Breast epithelium (tissue), 4 donors: ENCODE data around the gene RPS19. TPM values are rescaled to one million over a fixed set of nuclear protein-coding genes. Genes with fewer than 3 reads are reported as not detected.

Source experiments
- DNase-seq, 2 donors: peaks; one replicate each; pipeline ENCODE4 v3.0.0-alpha.2; 2019; ENCODE audit warnings: low spot score in 2 of 2
- H3K27ac ChIP-seq, 2 donors: fragments of 200-600 bp; sonication (generic) in 1 of 2; one replicate each; pipeline ENCODE4 v1.5.1; 2016 to 2019; ENCODE audit warnings: mild to moderate bottlenecking in 1 of 2
- H3K27me3 ChIP-seq, 2 donors: fragments of 200-600 bp; sonication (generic) in 1 of 2; one replicate each; pipeline versions ENCODE4 v1.5.1 to v1.6.0; 2017 to 2019; ENCODE audit warnings: control low read depth in 1 of 2, mild to moderate bottlenecking in 1 of 2
- H3K36me3 ChIP-seq: fragments of 200-600 bp; one replicate; pipeline ENCODE4 v1.5.1; 2019
- H3K4me1 ChIP-seq, 2 donors: fragments of 200-600 bp; sonication (generic); one replicate each; pipeline ENCODE4 v1.5.1; 2016 to 2019; ENCODE audit warnings: control low read depth in 1 of 2
- H3K4me3 ChIP-seq, 3 donors: fragments of 200-600 bp; sonication (generic); 1 replicate in 2 of 3; 2 replicates in 1 of 3; pipeline ENCODE4 v1.5.1; 2016 to 2019; ENCODE audit warnings: mild to moderate bottlenecking in 3 of 3, moderate library complexity in 2 of 3
- H3K9me3 ChIP-seq, 2 donors: fragments of 200-600 bp; sonication (generic) in 1 of 2; one replicate each; pipeline ENCODE4 v1.5.1; 2016 to 2019; ENCODE audit warnings: control low read depth in 1 of 2
- POLR2A ChIP-seq: fragments of 450-650 bp; IDR thresholded peaks from one replicate; pipeline ENCODE4 v1.6.1; 2016; ENCODE audit warnings: antibody characterized with exemption, mild to moderate bottlenecking, moderate library complexity
- POLR2AphosphoS5 ChIP-seq, 3 donors: sonication (generic); formaldehyde crosslinking; IDR thresholded peaks; one replicate each; pipeline ENCODE4 v1.6.1; 2017; ENCODE audit warnings: antibody characterized with exemption in 3 of 3
- intact Hi-C: fragments of 100-400 bp; cut with DNase I; formaldehyde crosslinking; loops from one replicate; pipeline ENCODE4 v1.15.1; 2023; ENCODE audit warnings: low total_unique reads
- total RNA-seq, 3 donors: library from RNA; depleted of rRNA; stranded (reverse); fragments of >200 nt; gene quantifications; one replicate each; pipeline ENCODE4 v1.1.0, GENCODE V29; 2016
- TF ChIP-seq, protein P1 (sequence below), 3 donors: fragments of 450-650 bp; IDR thresholded peaks; one replicate each; pipeline ENCODE4 v1.5.1; 2016 to 2017; ENCODE audit warnings: antibody characterized with exemption in 3 of 3, mild to moderate bottlenecking in 3 of 3, moderate library complexity in 3 of 3

RPS19 gene
- total RNA-seq, 3 donors from 2014 or later, result 756 to 2,084 (median 1,264) TPM

- no peak for DNase-seq
- no peak overlapping the region for H3K4me3 ChIP-seq
- H3K4me1 ChIP-seq, result no peaks in the 10 kb centered on the region
- TF ChIP-seq, protein P1, sequence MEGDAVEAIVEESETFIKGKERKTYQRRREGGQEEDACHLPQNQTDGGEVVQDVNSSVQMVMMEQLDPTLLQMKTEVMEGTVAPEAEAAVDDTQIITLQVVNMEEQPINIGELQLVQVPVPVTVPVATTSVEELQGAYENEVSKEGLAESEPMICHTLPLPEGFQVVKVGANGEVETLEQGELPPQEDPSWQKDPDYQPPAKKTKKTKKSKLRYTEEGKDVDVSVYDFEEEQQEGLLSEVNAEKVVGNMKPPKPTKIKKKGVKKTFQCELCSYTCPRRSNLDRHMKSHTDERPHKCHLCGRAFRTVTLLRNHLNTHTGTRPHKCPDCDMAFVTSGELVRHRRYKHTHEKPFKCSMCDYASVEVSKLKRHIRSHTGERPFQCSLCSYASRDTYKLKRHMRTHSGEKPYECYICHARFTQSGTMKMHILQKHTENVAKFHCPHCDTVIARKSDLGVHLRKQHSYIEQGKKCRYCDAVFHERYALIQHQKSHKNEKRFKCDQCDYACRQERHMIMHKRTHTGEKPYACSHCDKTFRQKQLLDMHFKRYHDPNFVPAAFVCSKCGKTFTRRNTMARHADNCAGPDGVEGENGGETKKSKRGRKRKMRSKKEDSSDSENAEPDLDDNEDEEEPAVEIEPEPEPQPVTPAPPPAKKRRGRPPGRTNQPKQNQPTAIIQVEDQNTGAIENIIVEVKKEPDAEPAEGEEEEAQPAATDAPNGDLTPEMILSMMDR (IDR thresholded peaks at IDR 0.05), result no peak
- TF ChIP-seq POLR2A (no peak), POLR2AphosphoS5 (IDR thresholded peaks at IDR 0.05) (no peak)
- intact Hi-C loops, result no loop called here
- no peaks in the 10 kb centered on the region for H3K9me3 ChIP-seq
- H3K36me3 ChIP-seq, result no peaks in the 10 kb centered on the region
- peaks cover 6 to 80% of the 10 kb centered on the region in 2 donors for H3K27me3 ChIP-seq
- no peak overlapping the region for H3K27ac ChIP-seq
These were observed 61.8 kb downstream of the RPS19 start for GRCh38 chr19:41921577-41922576.

Other genes with a start within 250 kb of the RPS19 start
- 1 to 10 TPM in 1 of 3 donors, under 1 TPM in 1, not detected in 1; 0.66 to 1.8 TPM for gene CEACAM4, start 233.2 kb upstream of the RPS19 start, total RNA-seq
- gene CEACAM7, start 172.0 kb upstream of the RPS19 start, total RNA-seq, result 10 to 100 TPM in 1 of 3 donors, under 1 TPM in 1, not detected in 1; 0.15 to 25.2 TPM
- 10 to 100 TPM in 1 of 3 donors, not detected in 2; 27.2 TPM for gene CEACAM5, start 151.6 kb upstream of the RPS19 start, total RNA-seq
- gene CEACAM6, start 104.7 kb upstream of the RPS19 start, total RNA-seq, result 1 to 10 TPM in 2 of 3 donors, not detected in 1; 1.0 to 6.9 TPM
- under 1 TPM in 1 of 3 donors, not detected in 2; 0.64 TPM for gene CEACAM3, start 63.7 kb upstream of the RPS19 start, total RNA-seq
- gene LYPD4, start 15.6 kb upstream of the RPS19 start, total RNA-seq, result not detected
- gene DMRTC2, start 15.2 kb upstream of the RPS19 start, total RNA-seq, result not detected
- 1 to 10 TPM in 2 of 3 donors, under 1 TPM in 1; 0.80 to 2.9 (median 1.8) TPM for gene CD79A, start 17.0 kb downstream of the RPS19 start, total RNA-seq
- gene ARHGEF1, start 22.9 kb downstream of the RPS19 start, total RNA-seq, result 10 to 100 TPM; 55.0 to 61.9 (median 55.7) TPM
- under 1 TPM in 1 of 3 donors, not detected in 2; 0.15 TPM for gene ERFL, start 68.2 kb downstream of the RPS19 start, total RNA-seq
- gene RABAC1, start 99.1 kb downstream of the RPS19 start, total RNA-seq, result 100 to 1,000 TPM; 150 to 190 (median 153) TPM
- not detected for gene ATP1A3, start 134.0 kb downstream of the RPS19 start, total RNA-seq
- 1 to 10 TPM in 2 of 3 donors, not detected in 1; 1.6 to 1.9 TPM for gene GRIK5, start 210.0 kb downstream of the RPS19 start, total RNA-seq
- gene ZNF574, start 215.9 kb downstream of the RPS19 start, total RNA-seq, result 10 to 100 TPM; 13.8 to 19.2 (median 15.1) TPM